Measurements from ENCODE around the gene RECK. TPM values are rescaled to one million over a fixed set of nuclear protein-coding genes. Genes with fewer than 3 reads are reported as not detected.

The RECK gene
- total and polyA plus RNA-seq, 2 experiments from 2014 or later: 8.1 to 11.6 TPM

DNA sequence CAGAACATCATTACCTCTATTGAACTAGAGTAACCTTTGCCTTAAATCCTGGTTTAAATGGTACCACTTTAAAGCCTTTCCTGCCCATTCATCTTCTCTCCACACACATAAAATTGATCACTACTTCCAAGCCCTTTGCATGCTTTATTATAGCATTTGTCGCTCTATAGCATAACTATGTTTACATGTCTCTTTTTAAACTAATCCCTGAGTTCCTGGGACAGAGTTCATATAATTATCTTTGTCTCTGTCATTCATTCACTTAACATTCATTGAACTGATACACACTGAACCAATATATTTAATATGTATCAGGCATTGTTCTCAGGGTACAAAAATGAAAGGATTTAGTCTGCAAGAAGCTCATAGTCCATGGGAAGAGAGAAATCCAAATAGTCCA, 37.3 kb downstream of the RECK start:
- Mint-ChIP-seq H3K4me3 (no peak overlapping the region), H3K27me3 (ENCODE audit: insufficient read depth, low read depth, poor library complexity) (no peaks in the 10 kb centered on the region), H3K27ac (no peak overlapping the region), H3K36me3 (ENCODE audit: low read depth) (peaks cover 3% of the 10 kb centered on the region; the same call in 2 of the 3 replicates), H3K9me3 (no peaks in the 10 kb centered on the region), H3K4me1 (no peaks in the 10 kb centered on the region)
- H2AFZ ChIP-seq: no peak overlapping the region
- no peaks in the 10 kb centered on the region for H4K20me1 ChIP-seq (replicated peaks; ENCODE audit: insufficient read depth)
- no peaks in the 10 kb centered on the region for H3K36me3 ChIP-seq (ENCODE audit: insufficient read depth)
- DNase-seq (ENCODE audit: low spot score) (no peak), ATAC-seq (no peak)
- H3K4me3 ChIP-seq: no peak overlapping the region
- H3K4me2 ChIP-seq: no peak overlapping the region
- H3F3A ChIP-seq (replicated peaks; ENCODE audit: low read depth): no peaks in the 10 kb centered on the region
- no peaks in the 10 kb centered on the region for H3K79me2 ChIP-seq (replicated peaks; ENCODE audit: insufficient read depth)
- H3K9me2 ChIP-seq (ENCODE audit: insufficient read depth): no peaks in the 10 kb centered on the region
- H3K27me3 ChIP-seq (ENCODE audit: insufficient read depth): no peaks in the 10 kb centered on the region
- no peaks in the 10 kb centered on the region for H3K4me1 ChIP-seq (ENCODE audit: insufficient read depth)
- H3K27ac ChIP-seq (ENCODE audit: low read depth): no peak overlapping the region
- no peak for TF ChIP-seq POLR2AphosphoS5 (IDR thresholded peaks at IDR 0.05; ENCODE audit: low read depth)

GRCh38 chr9:36074870-36075532, 38.3 kb downstream of the RECK start:
- Histone ChIP-seq H3K79me2 (replicated peaks; ENCODE audit: insufficient read depth) (no peaks in the 10 kb centered on the region), H3K9me2 (ENCODE audit: insufficient read depth) (no peaks in the 10 kb centered on the region), H3F3A (replicated peaks; ENCODE audit: low read depth) (no peaks in the 10 kb centered on the region), H3K4me2 (no peak overlapping the region), H2AFZ (no peak overlapping the region), H3K27me3 (ENCODE audit: insufficient read depth) (no peaks in the 10 kb centered on the region), H3K4me3 (no peak overlapping the region), H3K36me3 (ENCODE audit: insufficient read depth) (no peaks in the 10 kb centered on the region), H3K4me1 (ENCODE audit: insufficient read depth) (no peaks in the 10 kb centered on the region), H3K27ac (ENCODE audit: low read depth) (no peak overlapping the region), H4K20me1 (replicated peaks; ENCODE audit: insufficient read depth) (no peaks in the 10 kb centered on the region)
- Mint-ChIP-seq H3K27ac (no peak overlapping the region; the same call in 1 of the 2 replicates), H3K4me3 (no peak overlapping the region), H3K27me3 (ENCODE audit: insufficient read depth, low read depth, poor library complexity) (no peaks in the 10 kb centered on the region), H3K4me1 (no peaks in the 10 kb centered on the region), H3K36me3 (ENCODE audit: low read depth) (no peaks in the 10 kb centered on the region), H3K9me3 (no peaks in the 10 kb centered on the region)
- TF ChIP-seq REST (IDR thresholded peaks at IDR 0.05; ENCODE audit: unreplicated experiment): no peak
- no peak for TF ChIP-seq STAT1 (IDR thresholded peaks at IDR 0.05; ENCODE audit: unreplicated experiment)
- TF ChIP-seq NANOG (IDR thresholded peaks at IDR 0.05; ENCODE audit: borderline replicate concordance): no peak
- TF ChIP-seq, protein P1, sequence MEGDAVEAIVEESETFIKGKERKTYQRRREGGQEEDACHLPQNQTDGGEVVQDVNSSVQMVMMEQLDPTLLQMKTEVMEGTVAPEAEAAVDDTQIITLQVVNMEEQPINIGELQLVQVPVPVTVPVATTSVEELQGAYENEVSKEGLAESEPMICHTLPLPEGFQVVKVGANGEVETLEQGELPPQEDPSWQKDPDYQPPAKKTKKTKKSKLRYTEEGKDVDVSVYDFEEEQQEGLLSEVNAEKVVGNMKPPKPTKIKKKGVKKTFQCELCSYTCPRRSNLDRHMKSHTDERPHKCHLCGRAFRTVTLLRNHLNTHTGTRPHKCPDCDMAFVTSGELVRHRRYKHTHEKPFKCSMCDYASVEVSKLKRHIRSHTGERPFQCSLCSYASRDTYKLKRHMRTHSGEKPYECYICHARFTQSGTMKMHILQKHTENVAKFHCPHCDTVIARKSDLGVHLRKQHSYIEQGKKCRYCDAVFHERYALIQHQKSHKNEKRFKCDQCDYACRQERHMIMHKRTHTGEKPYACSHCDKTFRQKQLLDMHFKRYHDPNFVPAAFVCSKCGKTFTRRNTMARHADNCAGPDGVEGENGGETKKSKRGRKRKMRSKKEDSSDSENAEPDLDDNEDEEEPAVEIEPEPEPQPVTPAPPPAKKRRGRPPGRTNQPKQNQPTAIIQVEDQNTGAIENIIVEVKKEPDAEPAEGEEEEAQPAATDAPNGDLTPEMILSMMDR (conservative IDR thresholded peaks at IDR 0.05; ENCODE audit: low read depth in 2 of 2): no peak
- no peak for TF ChIP-seq CREB1 (CRISPR knock-in tag; IDR thresholded peaks at IDR 0.05; ENCODE audit: low read depth)
- no peak for TF ChIP-seq ZNF114 (CRISPR knock-in tag; IDR thresholded peaks at IDR 0.05)
- DNase-seq (ENCODE audit: low spot score) (no peak), ATAC-seq (no peak)
